GM19438 (cell line): ENCODE data around the gene NKX6-2.
"Not testable (repeated sequence)": the region's sequence is repeated elsewhere in the genome, so short reads cannot be mapped to it uniquely, and the experiment has no call there.

Source experiments
- ATAC-seq: cut with Tn5 transposase; IDR thresholded peaks from one replicate; pipeline ENCODE4 v1.9.1; 2021; ENCODE audit warnings: low read depth; ENCODE audit not compliant: unreplicated experiment

Gene NKX6-2

DNA sequence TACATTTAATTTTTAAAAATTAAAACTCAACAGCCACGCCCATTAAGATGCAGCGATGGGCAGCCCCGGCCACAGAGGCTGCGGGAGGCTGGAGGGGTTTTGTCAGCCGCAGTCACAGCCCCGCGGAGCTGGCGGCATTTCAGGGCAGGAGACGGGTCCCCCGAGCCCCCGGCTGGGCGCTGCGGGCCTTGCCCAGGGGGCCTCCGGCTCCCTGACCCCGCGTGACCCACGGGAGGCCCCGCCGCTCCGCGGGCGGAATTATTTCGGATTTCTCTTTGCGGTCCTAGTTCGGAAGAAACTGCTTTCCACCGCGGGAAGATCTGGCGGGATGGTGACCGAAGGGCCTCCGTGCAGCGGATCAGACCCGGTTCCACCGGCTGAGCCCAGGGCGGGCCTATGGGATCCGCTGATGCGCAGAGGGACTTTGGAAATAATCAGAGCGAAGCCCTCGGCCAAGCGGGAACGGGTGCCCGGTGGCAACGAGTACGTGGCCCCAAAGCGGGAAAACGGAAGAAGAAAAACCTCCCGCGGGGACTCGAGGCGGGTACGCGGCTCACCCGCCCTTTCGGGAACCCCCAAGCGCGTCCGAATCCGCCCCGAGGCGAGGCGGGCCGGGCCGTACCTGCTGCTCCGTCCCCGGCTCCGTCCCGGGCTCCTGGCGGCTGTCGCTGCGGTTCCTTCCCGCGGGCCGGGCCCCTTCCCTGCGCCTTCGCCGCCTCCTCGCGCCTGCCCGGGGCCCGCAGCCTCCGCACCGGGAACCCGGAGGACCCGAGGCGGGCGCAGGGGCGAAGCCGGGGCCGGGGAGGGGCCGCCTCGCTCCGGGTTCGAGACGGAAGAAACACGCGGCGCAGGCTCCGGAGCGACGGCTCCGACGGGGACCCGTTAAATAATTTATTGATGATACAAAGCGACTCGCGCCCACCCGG, 1.7 kb downstream of the NKX6-2 start:
- ATAC-seq, result no peak

DNA sequence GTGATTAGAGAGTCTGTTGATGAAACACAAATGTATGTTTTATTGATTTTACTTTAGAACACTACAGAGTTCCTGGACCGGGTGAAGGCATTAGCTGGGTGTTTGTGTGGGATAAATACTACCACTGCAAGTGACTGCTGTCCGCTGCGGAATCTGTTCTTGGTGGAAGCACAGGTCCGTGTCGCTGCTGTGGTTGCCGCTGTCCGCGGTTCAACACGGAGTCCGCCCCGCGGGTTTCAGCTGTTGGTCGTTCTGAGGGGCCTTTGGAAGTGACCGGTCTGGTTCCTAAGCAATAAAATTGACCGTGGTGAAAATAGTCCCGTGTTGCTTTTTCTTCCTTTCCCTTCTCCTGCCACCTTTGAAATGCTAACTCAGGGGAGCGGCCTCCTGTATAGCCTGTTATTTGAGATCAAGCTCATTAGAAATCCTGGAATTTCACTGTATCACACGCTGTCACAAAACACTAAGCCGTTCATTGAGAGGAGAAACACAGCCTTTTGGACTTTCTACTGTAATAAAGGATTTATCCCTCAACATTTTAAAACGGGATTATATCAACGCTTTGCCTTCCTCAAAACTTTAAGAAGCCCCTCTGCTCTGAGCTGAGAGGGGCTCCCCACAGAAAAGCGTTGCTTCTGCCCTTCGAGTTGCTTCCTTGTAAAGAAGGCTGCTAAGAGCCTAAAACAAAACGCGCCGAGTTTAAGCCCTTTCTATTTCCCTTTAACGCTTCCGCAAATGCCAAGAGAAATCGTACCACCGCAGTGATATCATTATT, 2.6 kb downstream of the NKX6-2 start:
- ATAC-seq, result no peak

DNA sequence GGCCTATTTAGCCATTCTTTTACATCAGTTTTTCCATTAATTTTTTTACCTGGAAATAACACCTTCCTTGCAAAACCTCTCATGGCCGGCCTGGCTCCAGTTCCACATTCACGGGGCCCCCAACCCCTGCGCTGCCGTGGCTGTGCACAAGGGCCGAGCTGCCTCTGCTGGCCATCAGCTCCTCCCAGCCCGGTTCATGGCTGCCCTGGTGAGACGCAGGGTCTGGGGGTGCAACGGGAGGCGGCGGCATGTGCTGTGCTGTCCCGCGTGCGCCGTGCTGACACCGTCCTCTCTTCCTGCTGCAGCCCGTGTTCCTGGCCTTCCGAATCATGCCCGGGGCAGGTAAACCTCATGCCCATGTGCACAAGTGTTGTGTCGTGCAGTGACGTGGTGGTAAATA, 4.4 kb downstream of the NKX6-2 start:
- no peak for ATAC-seq

DNA sequence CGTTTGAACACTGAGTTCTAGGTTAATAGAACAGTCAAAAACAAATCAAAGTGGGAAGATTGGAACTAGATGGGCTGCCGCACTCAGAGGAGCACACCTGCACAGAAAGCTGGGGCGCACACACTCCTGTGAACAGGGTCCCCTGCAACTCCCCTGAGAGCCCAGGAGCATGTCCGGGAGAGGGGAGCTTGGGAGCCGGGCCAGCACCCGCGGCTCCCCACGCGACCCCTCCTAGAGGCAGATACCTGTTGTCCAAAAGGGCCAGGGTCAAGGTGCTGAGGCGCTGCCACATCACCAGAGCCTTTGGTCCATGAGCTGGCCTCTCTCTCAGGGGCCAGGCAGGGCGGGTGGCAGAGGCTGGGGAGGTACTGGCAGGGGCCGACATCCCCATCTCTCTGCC, 5.6 kb downstream of the NKX6-2 start:
- no peak for ATAC-seq

DNA sequence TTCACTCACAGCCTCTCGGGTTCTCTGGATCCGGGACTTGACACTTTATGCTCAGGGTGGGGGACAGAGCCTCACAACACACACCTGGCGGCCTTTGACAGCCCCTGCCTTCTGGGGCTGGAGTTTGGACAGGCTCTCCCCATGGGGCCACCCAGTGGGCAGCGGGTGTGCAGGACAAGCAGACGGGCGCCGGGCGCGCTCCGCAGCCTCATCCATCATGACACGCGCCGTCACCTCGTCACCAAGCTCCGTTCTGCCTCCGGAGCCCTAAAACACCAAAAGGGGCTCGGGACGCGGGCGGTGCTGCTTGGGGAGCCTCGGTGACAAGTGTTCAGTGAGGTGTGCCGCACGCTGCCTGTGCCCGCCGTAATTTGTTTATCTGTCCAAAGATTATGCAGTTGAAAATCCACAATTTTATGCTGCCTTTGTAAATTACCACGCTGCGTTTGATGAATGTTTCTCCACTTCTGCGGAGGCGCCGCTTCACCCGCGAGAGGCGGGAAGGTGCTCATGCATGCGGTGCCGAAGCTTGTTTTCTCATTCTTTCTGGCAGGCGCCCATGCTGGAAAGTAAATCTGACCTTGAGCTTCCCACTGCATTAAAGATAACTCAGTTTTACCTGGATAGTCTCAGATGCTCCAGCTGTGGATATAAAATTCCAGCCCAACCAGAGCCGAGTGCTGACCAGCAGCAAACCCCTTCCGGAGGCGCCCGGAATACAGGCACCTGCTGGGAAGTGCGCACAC, 6.2 kb downstream of the NKX6-2 start:
- ATAC-seq, result no peak

DNA sequence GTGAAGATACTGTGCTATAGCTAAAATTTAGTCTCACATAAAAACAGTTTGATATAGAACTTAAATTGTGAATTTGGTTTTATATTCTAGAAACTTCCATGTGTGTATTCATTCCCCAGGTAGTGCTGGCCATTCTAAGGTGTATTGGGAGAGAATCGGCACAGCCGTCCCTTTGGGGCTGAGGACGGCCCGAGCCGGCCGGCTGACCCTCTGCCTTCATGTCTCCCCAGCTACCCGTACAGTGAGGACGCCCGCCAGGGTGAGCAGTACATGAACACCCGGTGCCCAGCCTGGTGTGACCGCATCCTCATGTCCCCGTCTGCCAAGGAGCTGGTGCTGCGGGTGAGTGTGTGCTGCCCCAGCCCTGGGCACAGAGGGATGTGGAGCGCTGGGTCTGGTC, 8.5 kb downstream of the NKX6-2 start:
- no peak for ATAC-seq

DNA sequence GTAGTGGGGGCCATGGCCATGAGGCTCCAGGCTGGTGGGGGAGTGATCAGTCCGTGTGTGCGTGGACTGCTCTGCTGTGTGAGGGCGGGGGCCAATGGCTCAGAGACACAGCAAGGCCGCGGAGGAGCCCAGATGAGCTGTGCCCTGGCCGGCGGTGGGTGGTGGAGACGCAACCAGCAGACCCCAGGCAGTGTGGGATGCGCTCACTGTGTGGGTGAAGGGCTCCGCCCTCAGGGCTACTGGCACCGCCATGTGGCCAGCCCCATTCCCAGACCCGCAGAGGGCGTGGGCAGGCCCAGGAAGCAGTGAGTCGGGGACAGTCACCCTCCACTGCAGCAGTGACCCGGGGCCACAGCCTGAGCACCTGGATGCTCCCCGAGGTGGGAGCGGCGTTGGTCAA, 9.1 kb downstream of the NKX6-2 start:
- ATAC-seq, result no peak

DNA sequence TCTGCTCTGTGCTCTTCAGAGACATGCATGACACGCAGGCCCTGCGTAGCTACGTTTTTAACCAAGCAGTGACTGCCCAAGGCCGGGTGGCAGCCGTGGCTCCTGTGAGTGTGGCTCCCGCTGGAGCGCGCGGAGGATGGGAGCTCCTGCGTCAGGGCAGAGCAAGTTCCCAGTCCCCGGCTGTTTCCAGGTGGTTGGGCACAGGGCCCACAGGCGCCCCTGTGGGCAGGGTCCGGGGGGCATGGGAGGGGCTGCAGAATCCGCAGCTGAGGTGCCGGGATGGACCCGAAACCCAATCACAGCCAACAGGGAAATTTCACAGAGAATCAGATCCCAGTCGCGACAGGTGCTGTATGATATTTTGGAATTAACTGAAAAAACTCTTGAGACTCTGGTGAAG, 9.8 kb downstream of the NKX6-2 start:
- no peak for ATAC-seq

DNA sequence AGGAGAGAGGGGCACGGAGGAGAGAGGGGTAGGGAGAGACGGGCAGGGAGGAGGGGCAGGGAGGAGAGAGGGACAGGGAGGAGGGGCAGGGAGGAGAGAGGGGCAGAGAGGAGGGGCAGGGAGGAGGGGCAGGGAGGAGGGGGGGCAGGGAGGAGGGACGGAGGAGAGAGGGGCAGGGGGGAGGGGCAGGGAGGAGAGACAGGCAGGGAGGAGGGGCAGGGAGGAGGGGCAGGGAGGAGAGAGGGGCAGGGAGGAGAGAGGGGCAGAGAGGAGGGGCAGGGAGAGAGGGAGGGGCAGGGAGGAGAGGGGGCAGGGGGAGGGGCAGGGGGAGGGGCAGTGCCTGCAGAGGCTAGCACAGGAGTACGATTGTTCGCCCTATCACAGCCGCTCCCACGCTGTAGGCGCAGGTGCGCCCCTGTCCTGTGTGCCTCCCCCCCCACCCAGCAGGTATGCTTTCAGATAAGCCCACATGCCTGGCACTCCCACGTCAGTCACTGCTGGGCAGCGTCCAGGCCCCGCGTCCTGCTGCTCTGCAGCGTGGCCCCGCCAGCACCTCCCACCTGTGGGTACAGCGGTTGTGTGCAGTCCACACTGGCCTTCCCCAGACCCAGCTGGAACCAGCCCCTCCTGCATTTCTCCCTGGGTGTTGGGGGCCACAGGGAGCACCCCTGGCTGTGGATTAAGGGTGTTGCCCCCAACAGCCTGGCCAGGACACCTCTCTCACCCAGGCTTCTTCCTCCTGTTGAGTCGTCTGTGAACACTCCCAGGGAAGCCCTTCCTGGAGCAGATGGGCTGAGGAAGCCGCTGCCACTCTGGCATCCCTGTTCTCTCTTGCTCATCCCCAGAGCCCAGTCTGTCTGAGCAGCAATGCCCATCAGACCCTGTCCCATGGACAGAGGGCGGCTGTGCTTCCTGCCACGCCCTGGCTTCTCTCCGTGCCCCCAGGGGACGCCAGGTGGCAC, 10.8 kb downstream of the NKX6-2 start:
- ATAC-seq, result no peak

DNA sequence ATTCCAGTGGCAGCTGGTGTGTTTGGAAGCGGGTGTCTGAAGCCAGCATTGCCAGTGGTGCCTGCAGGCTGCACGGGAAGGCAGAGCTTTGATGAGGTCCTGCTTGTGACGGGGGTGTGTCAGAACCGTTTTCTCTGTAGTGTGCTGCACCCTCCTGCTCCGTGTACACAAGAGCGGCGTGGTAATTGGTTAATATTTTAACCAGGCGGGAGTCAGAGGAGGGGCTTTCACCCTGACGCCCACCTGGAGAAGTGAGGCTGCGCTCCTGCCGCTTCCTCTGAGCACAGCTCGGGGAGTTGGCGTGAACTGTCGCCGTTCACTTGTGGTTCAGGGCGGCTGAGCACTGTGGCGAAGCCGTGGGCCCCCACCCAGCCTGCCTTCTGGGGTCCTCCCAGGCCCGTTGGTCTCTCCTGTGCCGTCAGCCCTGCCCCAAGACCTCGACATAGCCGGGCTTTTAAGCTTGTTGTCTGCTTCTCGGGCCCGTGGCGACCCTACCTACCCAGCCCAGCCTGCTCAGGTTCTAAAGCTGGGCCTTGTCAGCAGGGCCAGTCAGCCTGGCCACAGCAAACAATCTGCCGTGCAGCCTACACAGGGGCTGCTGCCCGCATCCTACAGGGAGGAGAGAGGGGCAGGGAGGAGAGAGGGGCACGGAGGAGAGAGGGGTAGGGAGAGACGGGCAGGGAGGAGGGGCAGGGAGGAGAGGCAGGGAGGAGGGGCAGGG, 11.6 kb downstream of the NKX6-2 start:
- ATAC-seq, result no peak

DNA sequence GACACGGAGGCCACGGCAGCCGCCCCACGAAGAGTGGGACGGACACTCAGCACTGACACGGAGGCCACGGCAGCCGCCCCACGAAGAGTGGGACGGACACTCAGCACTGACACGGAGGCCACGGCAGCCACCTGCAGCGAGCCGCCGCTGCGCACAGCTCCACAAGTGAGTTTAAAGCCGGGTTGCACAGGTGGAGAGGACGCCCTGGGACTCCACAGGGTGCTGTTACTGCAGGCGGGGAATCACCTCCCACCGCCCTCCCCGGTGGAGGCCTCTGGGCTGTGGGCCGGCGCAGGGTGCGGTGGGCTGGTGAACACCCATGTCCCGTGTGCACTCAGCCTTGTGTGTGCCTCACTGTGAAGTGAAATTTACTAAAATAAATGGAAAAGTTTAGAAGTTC, 13.1 kb downstream of the NKX6-2 start:
- ATAC-seq, result not testable (repeated sequence)

DNA sequence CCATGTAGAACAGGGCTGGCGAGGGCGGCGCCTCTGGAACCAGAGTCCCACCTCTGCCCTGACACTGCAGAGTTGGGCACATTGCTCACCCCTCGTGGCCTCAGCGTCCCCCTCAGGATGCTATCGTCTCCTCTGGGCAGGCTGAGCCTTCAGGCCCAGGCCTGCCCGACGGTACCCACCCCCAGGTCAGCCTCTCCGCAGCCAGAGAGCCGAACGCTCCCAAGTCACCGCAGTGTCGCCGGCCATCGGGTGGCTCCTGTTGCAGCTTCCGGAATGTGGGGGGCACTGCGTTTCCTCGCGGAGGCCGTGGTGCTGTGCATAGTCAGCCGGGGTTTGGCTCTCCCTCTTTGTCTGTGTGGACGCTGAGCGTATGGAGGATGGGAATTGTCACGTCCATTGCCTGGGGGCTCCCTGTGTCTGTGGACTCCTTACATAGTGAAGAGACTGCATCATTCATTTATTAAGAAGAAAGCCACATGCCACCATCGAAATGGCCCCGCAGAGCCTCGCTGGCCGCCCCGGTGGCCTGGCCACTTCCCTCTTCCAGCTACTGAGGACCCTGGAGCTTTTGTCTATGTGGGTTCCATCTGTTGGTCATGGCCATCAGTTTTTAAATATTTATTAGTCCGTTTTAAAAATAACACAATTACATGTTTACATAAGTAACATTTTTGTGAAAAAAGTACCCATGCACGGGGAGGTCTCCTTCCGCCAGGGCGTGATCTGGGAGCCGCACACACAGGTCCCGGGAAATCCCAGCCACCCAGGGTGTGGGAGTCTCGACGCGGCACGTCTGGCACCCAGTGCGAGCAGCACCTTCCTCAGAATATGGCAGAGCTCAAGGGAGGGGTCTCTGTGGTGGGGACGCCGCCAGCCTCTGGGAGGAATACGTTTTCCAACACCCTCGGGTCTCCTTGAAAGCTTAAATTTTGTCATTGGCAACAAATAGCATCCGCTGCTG, 15.6 kb downstream of the NKX6-2 start:
- ATAC-seq, result no peak

DNA sequence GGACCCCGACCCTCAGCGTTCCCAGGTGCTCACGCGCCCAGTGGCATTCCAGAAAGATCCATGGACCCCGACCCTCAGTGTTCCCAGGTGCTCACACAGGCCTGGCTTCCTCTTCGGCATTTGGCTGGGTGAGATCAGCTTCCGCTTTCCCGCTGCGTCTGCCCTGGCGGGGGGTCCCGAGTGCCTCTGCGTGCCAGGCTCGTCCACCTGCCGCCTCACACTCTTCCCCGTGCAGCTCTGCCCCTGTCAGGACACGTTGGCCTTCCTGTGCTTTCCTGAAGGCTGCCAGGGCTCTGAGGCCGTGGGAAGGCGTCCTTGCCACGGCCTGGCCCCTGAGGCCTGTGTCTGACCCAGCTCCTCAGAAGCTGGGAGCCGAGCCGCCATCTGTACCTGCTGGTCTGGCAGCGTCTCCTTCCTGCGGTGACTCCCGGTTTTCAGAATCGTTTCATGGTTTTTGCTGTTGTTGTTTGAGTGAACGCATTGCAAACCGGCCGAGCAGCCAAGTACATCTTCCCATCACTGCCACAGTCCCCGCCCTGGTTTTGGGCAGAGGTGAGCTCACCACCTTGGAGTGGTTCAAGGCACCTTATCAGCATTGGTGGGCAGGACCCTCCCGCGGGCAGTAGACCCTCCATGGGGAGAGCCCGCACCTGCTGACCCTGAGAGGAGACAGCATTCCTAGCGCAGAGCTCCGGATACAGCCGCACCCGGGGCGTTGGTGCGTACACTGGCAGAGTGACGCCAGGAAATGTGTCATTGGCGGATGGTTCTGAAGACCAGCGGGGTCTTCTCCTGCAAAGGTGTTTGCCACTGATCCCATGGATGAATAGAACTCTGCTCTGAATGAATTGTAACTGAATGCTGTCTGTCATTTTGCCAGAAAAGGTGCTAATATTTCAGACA, 17.4 kb downstream of the NKX6-2 start:
- no peak for ATAC-seq

DNA sequence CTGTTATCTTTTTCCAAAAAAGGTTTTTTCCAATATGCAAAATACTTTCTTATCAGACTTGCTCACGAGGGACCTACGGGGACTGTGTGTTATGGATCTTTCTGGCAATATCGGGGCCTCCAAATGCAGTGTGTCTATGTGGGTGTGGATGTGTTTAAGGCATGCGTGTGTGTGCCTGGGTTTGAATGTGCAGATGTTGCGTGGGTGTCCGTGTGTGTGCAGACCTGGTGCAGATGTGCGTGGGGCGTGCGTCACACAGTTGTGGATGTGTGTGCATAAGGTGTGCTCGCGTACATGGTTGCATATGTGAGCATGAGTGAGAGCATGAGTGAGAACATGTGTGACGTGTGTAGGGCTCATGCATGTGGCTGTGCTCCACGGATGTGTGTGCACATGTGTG, 19.7 kb downstream of the NKX6-2 start:
- ATAC-seq, result no peak

DNA sequence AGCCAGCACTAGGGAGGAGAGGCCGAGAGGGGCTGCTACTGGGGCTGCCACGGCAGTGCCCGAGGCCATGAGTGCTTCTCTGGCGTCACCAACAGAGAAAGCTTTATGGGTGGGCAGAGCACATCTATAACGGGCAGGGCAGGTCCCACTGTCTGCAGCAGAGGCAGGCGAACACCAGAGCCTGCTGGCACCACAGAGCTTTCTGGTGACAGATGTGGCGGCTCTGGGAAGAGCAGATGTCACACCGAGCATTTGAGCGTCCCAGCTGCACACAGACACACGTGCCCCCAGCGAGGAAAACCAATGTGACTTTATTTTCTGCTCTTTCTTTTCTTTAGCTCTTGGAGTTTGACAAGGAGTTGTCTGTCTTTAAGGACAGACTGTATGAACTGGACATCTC, 20.5 kb downstream of the NKX6-2 start:
- no peak for ATAC-seq

DNA sequence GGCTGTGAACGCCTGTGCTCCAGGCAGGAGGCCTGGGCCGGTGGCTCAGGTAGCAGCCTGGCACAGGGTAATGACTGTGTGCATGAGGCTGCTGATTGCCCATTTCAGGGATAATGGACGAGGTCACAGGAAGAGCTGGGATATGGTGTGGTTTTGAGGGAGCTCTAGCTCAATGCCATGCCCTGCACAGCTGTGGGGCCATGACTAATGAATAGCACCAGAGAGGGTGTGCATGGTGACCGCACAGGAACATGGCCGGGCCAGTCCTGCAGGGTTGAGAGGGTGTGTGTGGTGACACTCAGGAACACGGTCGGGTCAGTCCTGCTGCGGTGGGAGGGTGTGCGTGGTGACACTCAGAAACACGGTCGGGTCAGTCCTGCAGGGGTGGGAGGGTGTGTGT, 21.8 kb downstream of the NKX6-2 start:
- ATAC-seq, result no peak

DNA sequence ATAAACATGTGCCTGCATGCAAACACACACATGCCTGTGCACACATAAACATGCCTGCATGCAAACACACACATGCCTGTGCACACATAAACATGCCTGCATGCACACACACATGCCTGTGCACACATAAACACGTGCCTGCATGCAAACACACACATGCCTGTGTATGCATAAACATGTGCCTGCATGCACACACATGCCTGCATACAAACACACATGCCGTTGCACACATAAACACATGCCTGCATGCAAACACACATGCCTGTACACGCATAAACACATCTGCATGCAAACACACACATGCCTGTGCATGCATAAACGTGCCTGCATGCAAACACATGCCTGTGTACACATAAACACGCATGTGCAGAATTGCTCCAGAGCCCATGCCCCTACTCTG, 22.4 kb downstream of the NKX6-2 start:
- ATAC-seq, result no peak
